NCI-H187 treated with DMSO at 0.1 percent for 48 hours (cell line): ENCODE measurements around the gene FAM187B.
"Not testable (repeated sequence)": the region's sequence is repeated elsewhere in the genome, so short reads cannot be mapped to it uniquely, and the experiment has no call there.

Source experiments
- DNase-seq: peaks from one replicate; lab custom pipeline; 2025; lab: John Stamatoyannopoulos, UW

The FAM187B gene

GRCh38 chr19:35213663-35214632 lies 14.6 kb downstream of the FAM187B start:
- DNase-seq, result peak; percentile 62

GRCh38 chr19:35212241-35212640 lies 16.3 kb downstream of the FAM187B start:
- no peak for DNase-seq

- DNase-seq, result no peak
Observed at GRCh38 chr19:35211545-35212230, 16.9 kb downstream of the FAM187B start.

GRCh38 chr19:35209646-35210045 lies 18.9 kb downstream of the FAM187B start:
- no peak for DNase-seq

- no peak for DNase-seq
Observed at GRCh38 chr19:35208121-35208520, 20.4 kb downstream of the FAM187B start.

GRCh38 chr19:35207391-35207871 lies 21.1 kb downstream of the FAM187B start:
- no peak for DNase-seq

- no peak for DNase-seq
Observed at GRCh38 chr19:35206855-35207254, 21.7 kb downstream of the FAM187B start.

- no peak for DNase-seq
Observed at GRCh38 chr19:35206379-35206778, 22.2 kb downstream of the FAM187B start.

- no peak for DNase-seq
Observed at GRCh38 chr19:35205733-35206323, 22.7 kb downstream of the FAM187B start.

- no peak for DNase-seq
Observed at GRCh38 chr19:35204799-35205732, 23.5 kb downstream of the FAM187B start.

GRCh38 chr19:35202722-35203688 lies 25.5 kb downstream of the FAM187B start:
- no peak for DNase-seq

- no peak for DNase-seq
Observed at GRCh38 chr19:35199481-35199880, 29.1 kb downstream of the FAM187B start.

- DNase-seq, result not testable (repeated sequence)
Observed at GRCh38 chr19:35196861-35197260, 31.7 kb downstream of the FAM187B start.

- DNase-seq, result no peak
Observed at GRCh38 chr19:35195830-35196229, 32.7 kb downstream of the FAM187B start.

GRCh38 chr19:35194012-35194984 lies 34.2 kb downstream of the FAM187B start:
- DNase-seq, result no peak

GRCh38 chr19:35184884-35185283 lies 43.7 kb downstream of the FAM187B start:
- no peak for DNase-seq

- DNase-seq, result no peak
Observed at GRCh38 chr19:35184267-35184666, 44.3 kb downstream of the FAM187B start.

GRCh38 chr19:35181387-35181786 lies 47.2 kb downstream of the FAM187B start:
- DNase-seq, result no peak

GRCh38 chr19:35179830-35180229 lies 48.7 kb downstream of the FAM187B start:
- DNase-seq, result no peak
